IPS-18a (cell line): Measurements from ENCODE around the gene PPP6R3.

ENCODE experiments used
- H3K27ac ChIP-seq: one replicate; pipeline ENCODE4 v1.5.1; 2013; ENCODE audit warnings: low read length
- H3K27me3 ChIP-seq: one replicate; pipeline ENCODE4 v1.6.1; 2013; ENCODE audit warnings: mild to moderate bottlenecking, low read length; ENCODE audit not compliant: control insufficient read depth, insufficient read depth
- H3K36me3 ChIP-seq: one replicate; pipeline ENCODE4 v1.6.1; 2013; ENCODE audit warnings: low read depth, low read length; ENCODE audit not compliant: control insufficient read depth
- H3K4me1 ChIP-seq: one replicate; pipeline ENCODE4 v1.6.1; 2013; ENCODE audit warnings: low read depth, low read length; ENCODE audit not compliant: control insufficient read depth
- H3K4me3 ChIP-seq: one replicate; pipeline ENCODE4 v1.5.1; 2013; ENCODE audit warnings: low read length
- H3K9ac ChIP-seq: one replicate; pipeline ENCODE4 v1.6.1; 2013; ENCODE audit warnings: mild to moderate bottlenecking, low read length, moderate library complexity
- H3K9me3 ChIP-seq: one replicate; pipeline ENCODE4 v1.6.1; 2013; ENCODE audit warnings: low read depth, low read length; ENCODE audit not compliant: control insufficient read depth

PPP6R3 gene

GRCh38 chr11:68436985-68437926 is 23.3 kb upstream of the PPP6R3 start:
- no peaks in the 10 kb centered on the region for H3K27me3 ChIP-seq
- H3K9me3 ChIP-seq: no peaks in the 10 kb centered on the region
- no peak overlapping the region for H3K9ac ChIP-seq
- H3K4me3 ChIP-seq: no peak overlapping the region
- H3K27ac ChIP-seq: no peak overlapping the region
- no peaks in the 10 kb centered on the region for H3K36me3 ChIP-seq
- H3K4me1 ChIP-seq: peaks cover 18% of the 10 kb centered on the region

DNA sequence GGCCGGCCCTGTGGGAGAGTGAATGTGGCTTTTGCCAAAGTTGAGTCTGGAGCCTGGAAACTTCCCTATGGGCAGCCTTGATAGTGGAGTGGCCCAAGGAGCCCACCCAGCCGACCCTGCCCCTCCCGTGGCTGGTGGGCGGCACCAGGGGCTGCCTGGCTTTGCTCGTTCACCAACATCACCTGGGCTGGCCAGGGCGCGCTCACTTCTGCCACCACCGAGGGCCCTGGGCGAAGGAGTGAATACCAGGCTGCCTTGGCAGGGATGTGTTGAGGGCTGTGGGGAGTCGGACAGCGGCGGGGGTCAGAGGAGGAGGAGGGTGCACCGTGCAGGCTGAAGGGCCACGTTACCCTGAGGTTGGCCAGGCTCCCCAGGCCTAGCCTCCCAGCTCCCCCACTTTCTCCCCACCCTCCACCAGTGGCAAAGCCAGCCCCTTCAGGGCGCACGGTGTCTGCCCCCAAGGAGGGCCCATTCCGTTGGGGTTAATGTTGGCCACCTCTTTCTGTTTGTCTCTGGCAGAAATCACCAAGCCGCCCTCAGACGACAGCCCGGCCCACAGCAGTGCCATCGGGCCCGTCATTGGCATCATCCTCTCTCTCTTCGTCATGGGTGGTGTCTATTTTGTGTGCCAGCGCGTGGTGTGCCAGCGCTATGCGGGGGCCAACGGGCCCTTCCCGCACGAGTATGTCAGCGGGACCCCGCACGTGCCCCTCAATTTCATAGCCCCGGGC is 22.5 kb upstream of the PPP6R3 start:
- H3K4me1 ChIP-seq: peaks cover 18% of the 10 kb centered on the region
- H3K27me3 ChIP-seq: no peaks in the 10 kb centered on the region
- no peak overlapping the region for H3K27ac ChIP-seq
- no peak overlapping the region for H3K9ac ChIP-seq
- H3K36me3 ChIP-seq: no peaks in the 10 kb centered on the region
- H3K9me3 ChIP-seq: no peaks in the 10 kb centered on the region
- no peak overlapping the region for H3K4me3 ChIP-seq

DNA sequence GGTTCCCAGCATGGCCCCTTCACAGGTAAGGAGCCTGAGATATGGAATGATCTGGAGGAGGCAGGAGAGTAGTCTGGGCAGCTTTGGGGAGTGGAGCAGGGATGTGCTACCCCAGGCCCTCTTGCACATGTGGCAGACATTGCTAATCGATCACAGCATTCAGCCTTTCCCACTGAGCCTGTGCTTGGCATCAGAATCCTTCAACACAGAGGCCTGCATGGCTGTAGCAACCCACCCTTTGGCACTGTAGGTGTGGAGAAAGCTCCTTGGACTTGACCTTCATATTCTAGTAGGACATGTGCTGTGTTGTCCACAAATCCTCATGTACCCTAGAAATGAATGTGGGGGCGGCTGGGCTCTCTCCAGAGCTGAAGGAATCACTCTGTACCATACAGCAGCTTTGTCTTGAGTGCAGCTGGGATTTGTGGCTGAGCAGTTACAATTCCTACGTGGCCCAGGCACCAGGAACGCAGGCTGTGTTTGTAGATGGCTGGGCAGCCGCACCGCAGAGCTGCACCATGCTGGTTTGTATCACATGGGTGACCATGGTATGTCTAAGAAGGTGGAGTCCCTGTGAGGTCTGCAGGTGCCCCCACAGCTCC is 21.8 kb upstream of the PPP6R3 start:
- H3K27ac ChIP-seq: no peak overlapping the region

GRCh38 chr11:68439355-68440065 is 21.0 kb upstream of the PPP6R3 start:
- no peaks in the 10 kb centered on the region for H3K9me3 ChIP-seq
- no peak overlapping the region for H3K27ac ChIP-seq
- H3K9ac ChIP-seq: no peak overlapping the region
- H3K4me1 ChIP-seq: peaks cover 18% of the 10 kb centered on the region
- H3K36me3 ChIP-seq: no peaks in the 10 kb centered on the region
- H3K27me3 ChIP-seq: no peaks in the 10 kb centered on the region
- no peak overlapping the region for H3K4me3 ChIP-seq

More for the DNA sequence above, 21.8 kb upstream of the PPP6R3 start:
- no peaks in the 10 kb centered on the region for H3K27me3 ChIP-seq
- no peaks in the 10 kb centered on the region for H3K36me3 ChIP-seq
- peaks cover 18% of the 10 kb centered on the region for H3K4me1 ChIP-seq
- no peaks in the 10 kb centered on the region for H3K9me3 ChIP-seq
- H3K9ac ChIP-seq: no peak overlapping the region
- no peak overlapping the region for H3K4me3 ChIP-seq

DNA sequence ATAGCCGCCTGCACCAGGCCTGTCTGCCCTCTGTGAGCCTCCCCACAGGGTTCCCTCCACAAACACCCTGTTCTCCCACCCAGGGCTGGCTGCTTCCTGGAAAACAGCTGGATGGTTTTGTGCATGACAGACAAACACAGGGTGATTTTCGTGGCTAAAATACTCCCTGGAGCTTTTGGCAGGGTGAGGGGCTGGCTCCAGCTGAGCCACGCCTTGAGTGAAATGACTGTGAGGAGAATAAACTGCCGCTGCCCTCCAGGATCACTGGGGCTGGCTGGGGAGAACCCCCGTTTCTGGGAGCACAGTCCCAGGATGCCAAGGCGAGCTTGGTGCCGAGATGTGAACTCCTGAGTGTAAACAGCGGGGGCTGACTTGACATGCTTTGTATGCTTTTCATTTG is 20.3 kb upstream of the PPP6R3 start:
- Histone ChIP-seq H3K27ac (no peak overlapping the region), H3K27me3 (no peaks in the 10 kb centered on the region), H3K9me3 (no peaks in the 10 kb centered on the region), H3K4me1 (peaks cover 18% of the 10 kb centered on the region), H3K9ac (no peak overlapping the region), H3K36me3 (no peaks in the 10 kb centered on the region), H3K4me3 (no peak overlapping the region)

DNA sequence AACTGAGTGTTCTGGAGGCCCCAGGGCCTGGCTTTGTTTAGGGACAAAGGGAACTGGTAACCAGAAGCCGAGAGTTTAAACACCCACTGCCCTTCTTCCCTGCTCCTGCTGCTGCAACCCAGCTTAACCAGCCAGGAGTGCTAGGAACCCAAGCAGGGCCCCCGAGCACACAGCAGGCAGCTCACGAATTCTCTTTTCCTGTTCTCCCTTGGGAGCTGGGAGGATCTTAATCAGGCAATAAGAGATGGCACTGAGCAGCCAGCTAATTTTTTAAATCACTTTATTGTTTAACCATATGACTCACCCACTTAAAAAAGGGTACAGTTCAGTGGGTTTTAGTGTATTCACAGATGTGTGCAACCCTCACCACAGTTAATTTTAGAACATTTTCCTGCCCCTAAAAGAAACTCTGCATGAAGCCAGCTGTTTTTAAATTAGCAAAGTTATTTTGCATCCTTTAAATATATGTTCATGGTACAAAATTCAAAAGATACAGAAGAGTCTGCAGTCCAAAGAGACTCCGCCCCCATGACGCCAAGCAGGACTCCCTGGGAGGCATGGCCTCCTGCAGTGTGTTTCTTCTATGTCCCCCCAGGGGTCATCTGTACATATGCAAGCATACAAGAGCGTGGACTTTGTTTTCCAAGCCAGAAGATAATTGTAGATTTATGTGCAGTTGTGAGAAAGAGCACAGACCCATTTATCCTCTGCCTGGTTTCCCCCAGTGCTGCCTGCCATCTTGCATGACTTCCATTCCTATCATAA is 18.9 kb upstream of the PPP6R3 start:
- Histone ChIP-seq H3K4me3 (no peak overlapping the region), H3K4me1 (peaks cover 18% of the 10 kb centered on the region), H3K36me3 (no peaks in the 10 kb centered on the region), H3K27me3 (no peaks in the 10 kb centered on the region), H3K9ac (no peak overlapping the region), H3K27ac (no peak overlapping the region), H3K9me3 (no peaks in the 10 kb centered on the region)

- Histone ChIP-seq H3K4me1 (peaks cover 18% of the 10 kb centered on the region), H3K9ac (no peak overlapping the region), H3K27me3 (no peaks in the 10 kb centered on the region), H3K36me3 (no peaks in the 10 kb centered on the region), H3K4me3 (no peak overlapping the region), H3K9me3 (no peaks in the 10 kb centered on the region), H3K27ac (no peak overlapping the region)
Observed at GRCh38 chr11:68442433-68442832, 18.1 kb upstream of the PPP6R3 start.

GRCh38 chr11:68444566-68444965 is 16.0 kb upstream of the PPP6R3 start:
- H3K4me1 ChIP-seq: peaks cover 16% of the 10 kb centered on the region
- no peak overlapping the region for H3K9ac ChIP-seq
- no peaks in the 10 kb centered on the region for H3K36me3 ChIP-seq
- no peak overlapping the region for H3K27ac ChIP-seq
- no peaks in the 10 kb centered on the region for H3K9me3 ChIP-seq
- H3K4me3 ChIP-seq: no peak overlapping the region
- H3K27me3 ChIP-seq: no peaks in the 10 kb centered on the region

DNA sequence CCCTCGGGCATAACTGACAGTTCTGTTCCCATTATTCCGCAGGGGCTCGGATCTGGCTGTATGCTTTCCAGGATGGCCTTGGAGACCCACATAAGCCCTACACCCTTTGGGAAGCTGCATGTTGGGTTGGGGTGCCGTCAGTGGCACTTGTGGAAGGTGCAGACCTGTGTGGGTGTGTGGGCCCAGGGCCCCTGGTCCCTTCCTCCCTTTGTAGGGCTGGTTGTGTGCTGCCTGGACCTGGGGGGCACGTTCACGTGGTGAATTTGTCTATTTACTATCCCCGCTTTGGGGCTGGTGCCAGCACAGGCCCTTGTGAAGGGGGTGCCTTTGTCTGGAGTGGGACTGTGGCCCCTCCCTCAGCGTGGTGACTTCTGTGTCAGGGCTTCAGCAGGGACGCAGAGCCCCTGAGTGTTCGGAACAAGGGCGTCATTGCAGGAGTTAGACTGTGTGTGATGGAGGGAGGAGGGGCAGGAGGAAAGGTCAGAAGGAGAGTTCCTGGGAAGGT is 15.0 kb upstream of the PPP6R3 start:
- Histone ChIP-seq H3K4me1 (peaks cover 8% of the 10 kb centered on the region), H3K27ac (no peak overlapping the region), H3K9me3 (no peaks in the 10 kb centered on the region), H3K4me3 (no peak overlapping the region), H3K36me3 (no peaks in the 10 kb centered on the region), H3K27me3 (no peaks in the 10 kb centered on the region), H3K9ac (no peak overlapping the region)

- Histone ChIP-seq H3K4me1 (peaks cover 7% of the 10 kb centered on the region), H3K27ac (no peak overlapping the region), H3K27me3 (no peaks in the 10 kb centered on the region), H3K9ac (no peak overlapping the region), H3K9me3 (no peaks in the 10 kb centered on the region), H3K36me3 (no peaks in the 10 kb centered on the region), H3K4me3 (no peak overlapping the region)
Observed at GRCh38 chr11:68446046-68446725, 14.4 kb upstream of the PPP6R3 start.
